A549 (cell line): ENCODE data around the gene SPC25.

Source experiments
- CEBPB ChIP-seq, 2 experiments: fragments of >200 bp in 1 of 2; sonication (Bioruptor Twin) in 1 of 2; formaldehyde crosslinking in 1 of 2; IDR thresholded peaks; 2 replicates each; pipeline ENCODE4 v1.6.1; 2012 to 2016
- EP300 ChIP-seq, 2 experiments: fragments of >200 bp; sonication (Bioruptor Twin); formaldehyde crosslinking; IDR thresholded peaks; 2 replicates in 1 of 2; 3 replicates in 1 of 2; pipeline ENCODE4 v1.6.1; 2016 to 2017
- JUN ChIP-seq, 2 experiments: fragments of >200 bp; sonication (Bioruptor Twin); formaldehyde crosslinking; IDR thresholded peaks; 2 replicates in 1 of 2; 3 replicates in 1 of 2; pipeline ENCODE4 v1.6.1; 2016 to 2017
- JUNB ChIP-seq: fragments of >200 bp; sonication (Bioruptor Twin); formaldehyde crosslinking; IDR thresholded peaks from 2 replicates; pipeline ENCODE4 v1.6.1; 2016
- NR3C1 ChIP-seq: fragments of >200 bp; sonication (Bioruptor Twin); formaldehyde crosslinking; IDR thresholded peaks from 3 replicates; pipeline ENCODE4 v1.6.1; 2017
- POLR2A ChIP-seq: IDR thresholded peaks from 2 replicates; pipeline ENCODE4 v1.6.1; 2012; ENCODE audit warnings: mild to moderate bottlenecking, low read length
- RAD21 ChIP-seq, 2 experiments: fragments of >200 bp in 1 of 2; sonication (Bioruptor Twin) in 1 of 2; formaldehyde crosslinking in 1 of 2; IDR thresholded peaks in 1 of 2; conservative IDR thresholded peaks in 1 of 2; 2 replicates in 1 of 2; 3 replicates in 1 of 2; pipeline ENCODE4 v1.6.1; 2012 to 2018; ENCODE audit warnings: inconsistent platforms in 1 of 2
- RNF2 ChIP-seq: fragments of 200-600 bp; sonication (generic); IDR thresholded peaks from 2 replicates; pipeline ENCODE4 v1.6.1; 2016; ENCODE audit warnings: low read depth, mild to moderate bottlenecking, antibody characterized with exemption, moderate library complexity, borderline replicate concordance
- ZFP36 ChIP-seq: fragments of 450-650 bp; IDR thresholded peaks from 2 replicates; pipeline ENCODE4 v1.6.1; 2014; ENCODE audit warnings: borderline replicate concordance; ENCODE audit not compliant: partially characterized antibody
- TF ChIP-seq, protein P1 (sequence below): fragments of >200 bp; sonication (Bioruptor Twin); formaldehyde crosslinking; IDR thresholded peaks from 3 replicates; pipeline ENCODE4 v1.5.1; 2016
- TF ChIP-seq, protein P2 (sequence below): IDR thresholded peaks from 2 replicates; pipeline ENCODE4 v1.6.1; 2012

- TF ChIP-seq, protein P1, sequence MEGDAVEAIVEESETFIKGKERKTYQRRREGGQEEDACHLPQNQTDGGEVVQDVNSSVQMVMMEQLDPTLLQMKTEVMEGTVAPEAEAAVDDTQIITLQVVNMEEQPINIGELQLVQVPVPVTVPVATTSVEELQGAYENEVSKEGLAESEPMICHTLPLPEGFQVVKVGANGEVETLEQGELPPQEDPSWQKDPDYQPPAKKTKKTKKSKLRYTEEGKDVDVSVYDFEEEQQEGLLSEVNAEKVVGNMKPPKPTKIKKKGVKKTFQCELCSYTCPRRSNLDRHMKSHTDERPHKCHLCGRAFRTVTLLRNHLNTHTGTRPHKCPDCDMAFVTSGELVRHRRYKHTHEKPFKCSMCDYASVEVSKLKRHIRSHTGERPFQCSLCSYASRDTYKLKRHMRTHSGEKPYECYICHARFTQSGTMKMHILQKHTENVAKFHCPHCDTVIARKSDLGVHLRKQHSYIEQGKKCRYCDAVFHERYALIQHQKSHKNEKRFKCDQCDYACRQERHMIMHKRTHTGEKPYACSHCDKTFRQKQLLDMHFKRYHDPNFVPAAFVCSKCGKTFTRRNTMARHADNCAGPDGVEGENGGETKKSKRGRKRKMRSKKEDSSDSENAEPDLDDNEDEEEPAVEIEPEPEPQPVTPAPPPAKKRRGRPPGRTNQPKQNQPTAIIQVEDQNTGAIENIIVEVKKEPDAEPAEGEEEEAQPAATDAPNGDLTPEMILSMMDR, result no peak
- no peak for TF ChIP-seq CEBPB (IDR thresholded peaks at IDR 0.05)
- TF ChIP-seq, protein P2, sequence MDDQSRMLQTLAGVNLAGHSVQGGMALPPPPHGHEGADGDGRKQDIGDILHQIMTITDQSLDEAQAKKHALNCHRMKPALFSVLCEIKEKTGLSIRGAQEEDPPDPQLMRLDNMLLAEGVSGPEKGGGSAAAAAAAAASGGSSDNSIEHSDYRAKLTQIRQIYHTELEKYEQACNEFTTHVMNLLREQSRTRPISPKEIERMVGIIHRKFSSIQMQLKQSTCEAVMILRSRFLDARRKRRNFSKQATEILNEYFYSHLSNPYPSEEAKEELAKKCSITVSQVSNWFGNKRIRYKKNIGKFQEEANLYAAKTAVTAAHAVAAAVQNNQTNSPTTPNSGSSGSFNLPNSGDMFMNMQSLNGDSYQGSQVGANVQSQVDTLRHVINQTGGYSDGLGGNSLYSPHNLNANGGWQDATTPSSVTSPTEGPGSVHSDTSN, result no peak
- TF ChIP-seq POLR2A, result no peak
- no peak for TF ChIP-seq RAD21 (conservative IDR thresholded peaks at IDR 0.05 in 1 of 2, IDR thresholded peaks at IDR 0.05 in 1 of 2)
- no peak for TF ChIP-seq EP300 (IDR thresholded peaks at IDR 0.05)
- no peak for TF ChIP-seq RNF2
- TF ChIP-seq NR3C1, result no peak
- no peak for TF ChIP-seq JUNB
- TF ChIP-seq ZFP36, result no peak
- TF ChIP-seq JUN (IDR thresholded peaks at IDR 0.05), result no peak
Measured at GRCh38 chr2:168850846-168851245, 39.4 kb downstream of the SPC25 start.
